GM18505 (cell line): ENCODE measurements around the gene CENPP.

Experiments used
- ATAC-seq: cut with Tn5 transposase; IDR thresholded peaks from one replicate; pipeline ENCODE4 v1.9.1; 2021; ENCODE audit not compliant: unreplicated experiment
- POLR2A ChIP-seq: IDR thresholded peaks from 4 replicates; pipeline ENCODE4 v1.6.1; 2011; ENCODE audit warnings: borderline replicate concordance; ENCODE audit not compliant: insufficient read depth, insufficient read length; ENCODE audit errors: extremely low read depth

The CENPP gene

DNA sequence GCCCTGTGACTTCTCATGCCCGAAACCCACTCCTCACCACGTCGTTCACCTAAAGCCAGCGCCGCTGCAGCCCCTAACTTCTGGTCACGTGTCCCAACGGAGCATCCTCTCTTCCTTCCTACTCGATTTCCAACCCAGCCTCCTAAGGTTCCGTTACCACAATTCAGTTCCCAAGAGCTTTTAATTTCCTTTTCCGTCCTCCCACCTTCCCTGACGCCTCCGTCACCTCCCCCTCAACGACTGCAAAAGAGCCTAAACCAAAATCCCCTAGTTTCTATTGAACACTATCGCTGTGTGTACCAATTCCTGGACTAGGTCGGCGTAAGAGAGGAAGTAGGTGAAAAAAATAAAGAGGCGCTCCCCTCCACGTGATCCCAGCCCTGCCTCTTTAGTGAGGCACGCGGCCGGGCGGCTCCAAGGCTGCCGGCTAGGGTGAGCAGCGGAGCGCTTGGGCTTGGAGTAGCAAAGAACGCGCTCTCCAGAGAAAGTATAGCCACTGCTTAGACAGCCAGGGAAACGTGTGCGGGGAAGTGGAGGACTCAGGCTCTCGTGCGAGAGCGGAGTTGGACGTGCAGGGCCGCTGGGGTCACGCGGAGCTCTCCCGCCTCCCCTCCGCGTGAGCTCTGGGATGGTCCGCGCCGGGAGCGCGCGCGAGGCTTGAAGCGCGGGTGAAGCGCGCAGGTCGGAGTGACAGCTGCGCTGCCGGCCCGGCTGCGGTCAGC, at the start of gene CENPP, which contains the start of gene NOL8:
Gene CENPP, plus strand, starts transcription at position 685 of the 722 bp plus-strand sequence.
Gene NOL8, minus strand, starts transcription at position 82 of the 722 bp plus-strand sequence. CDS start 1,189 bp downstream, outside the sequence.
- peak; percentile 90 for TF ChIP-seq POLR2A
- ATAC-seq = peak; percentile 93

DNA sequence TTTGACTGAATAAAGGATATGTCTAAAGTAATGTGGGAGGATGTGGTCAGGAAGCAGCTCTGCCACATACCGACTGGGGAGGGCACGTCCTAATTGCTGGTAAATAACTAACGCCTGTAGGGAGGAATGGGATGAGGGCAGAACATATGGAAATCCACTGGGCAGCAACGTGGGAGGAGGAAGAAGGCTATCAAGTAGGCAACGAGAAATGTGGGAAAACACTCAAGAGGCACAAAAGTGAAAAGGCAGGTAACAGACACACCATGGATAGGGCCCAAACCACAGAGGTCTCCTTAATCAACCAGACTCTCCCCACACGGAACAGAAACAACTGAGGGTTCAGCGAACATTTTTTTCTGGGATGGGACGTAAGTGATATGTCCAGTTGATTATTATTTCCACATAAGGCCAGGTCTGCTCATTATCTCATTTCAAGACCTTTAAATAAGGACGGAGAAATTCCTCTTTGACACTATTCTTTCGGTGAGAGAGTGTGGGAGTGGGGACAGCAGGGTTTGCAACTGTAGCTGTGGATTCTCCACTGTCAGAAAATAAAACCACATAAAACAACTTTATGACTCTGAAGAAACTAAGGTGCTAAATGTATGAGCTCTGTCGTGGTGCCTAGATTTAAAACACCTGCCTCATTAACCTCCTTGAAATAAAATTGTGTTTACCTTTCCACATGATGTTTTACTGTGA, 49.3 kb upstream of the CENPP start:
- no peak for ATAC-seq
- TF ChIP-seq POLR2A = no peak

DNA sequence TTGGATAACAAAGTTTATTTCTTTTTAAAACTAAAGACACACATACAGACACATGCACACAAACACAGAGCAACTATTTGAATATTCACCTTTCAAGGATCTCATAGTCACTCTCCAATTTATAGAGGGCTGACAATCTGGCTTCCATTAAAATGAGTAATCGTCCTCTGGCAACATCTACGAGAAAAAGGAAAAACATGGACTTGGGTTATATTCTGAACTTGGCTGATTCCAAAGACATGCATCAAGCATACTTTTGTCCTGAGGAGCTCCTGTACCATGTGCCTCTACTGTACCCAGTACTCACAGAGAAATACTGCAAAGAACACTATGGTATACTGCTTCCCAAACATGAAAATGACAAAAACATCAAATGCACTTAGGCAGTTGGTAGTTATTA, 47.6 kb upstream of the CENPP start:
- no peak for ATAC-seq
- TF ChIP-seq POLR2A = no peak

GRCh38 chr9:92279302-92279701, 46.5 kb upstream of the CENPP start:
- ATAC-seq = no peak
- no peak for TF ChIP-seq POLR2A

DNA sequence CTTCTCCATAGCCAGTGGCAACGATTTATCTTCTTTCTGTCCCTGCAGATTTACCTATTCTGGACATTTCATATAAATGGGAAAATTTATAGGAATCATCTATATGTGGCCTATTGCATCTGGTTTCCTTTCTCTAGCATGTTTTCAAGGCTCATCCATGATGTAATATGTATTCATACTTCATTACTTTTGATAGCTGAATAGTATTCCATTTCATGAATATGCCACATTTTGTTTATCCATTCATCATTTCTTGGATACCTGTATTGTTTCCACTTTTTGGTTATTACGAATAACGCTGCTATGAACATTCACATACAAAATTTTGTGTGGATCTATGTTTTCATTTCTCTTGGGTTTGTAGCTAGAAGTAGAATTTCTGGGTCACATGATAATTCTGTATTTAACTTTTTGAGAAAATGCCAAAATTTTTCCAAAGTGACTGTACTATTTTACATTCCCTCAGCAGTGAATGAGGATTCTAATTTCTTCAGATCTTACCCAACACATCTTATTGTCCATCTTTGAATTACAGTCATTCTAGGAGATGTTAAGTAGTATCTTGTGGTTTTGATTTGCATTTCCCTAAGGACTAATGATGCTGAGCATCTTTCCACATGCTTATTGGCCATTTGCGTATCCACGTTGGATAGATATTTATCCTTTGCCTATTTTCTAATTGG, 35.9 kb upstream of the CENPP start:
- TF ChIP-seq POLR2A = no peak
- no peak for ATAC-seq

DNA sequence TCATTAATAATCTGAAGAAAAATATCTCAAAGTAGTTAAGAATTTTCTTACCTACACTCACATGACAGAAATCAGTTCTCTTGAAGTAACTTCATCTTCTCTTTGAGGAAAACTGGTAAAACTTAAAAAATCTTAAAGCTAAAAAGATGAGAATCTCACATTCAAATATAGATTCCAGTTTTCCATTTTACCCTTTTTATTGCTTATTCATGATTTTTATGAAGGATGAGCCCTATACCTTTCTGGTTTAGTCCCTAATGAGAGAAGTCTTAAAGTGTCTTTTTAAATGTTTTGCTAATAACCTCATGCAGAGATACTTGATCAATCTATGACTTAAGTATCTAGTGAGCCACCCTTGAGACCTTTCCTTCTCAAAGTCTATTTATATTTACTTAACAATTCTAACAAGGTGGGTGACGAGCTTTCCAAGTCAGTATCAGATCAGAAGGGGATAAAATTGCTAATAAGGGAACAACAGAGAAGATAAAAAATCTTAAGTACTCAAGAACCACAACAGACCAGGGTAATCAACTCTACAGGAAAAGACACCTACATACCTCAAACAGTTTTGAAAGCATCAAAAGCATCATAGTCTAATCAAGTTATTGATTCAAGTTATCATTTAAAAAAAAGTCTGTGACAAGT, 34.8 kb upstream of the CENPP start:
- ATAC-seq = no peak

GRCh38 chr9:92291577-92291976, 34.2 kb upstream of the CENPP start:
- no peak for ATAC-seq
- TF ChIP-seq POLR2A = no peak

More for the DNA sequence above, 34.8 kb upstream of the CENPP start:
- TF ChIP-seq POLR2A = no peak

- TF ChIP-seq POLR2A = no peak
- no peak for ATAC-seq
These were observed 33.2 kb upstream of the CENPP start for GRCh38 chr9:92292338-92293074.

- TF ChIP-seq POLR2A = no peak
- ATAC-seq = no peak
These were observed 32.7 kb upstream of the CENPP start for GRCh38 chr9:92293075-92293354.

DNA sequence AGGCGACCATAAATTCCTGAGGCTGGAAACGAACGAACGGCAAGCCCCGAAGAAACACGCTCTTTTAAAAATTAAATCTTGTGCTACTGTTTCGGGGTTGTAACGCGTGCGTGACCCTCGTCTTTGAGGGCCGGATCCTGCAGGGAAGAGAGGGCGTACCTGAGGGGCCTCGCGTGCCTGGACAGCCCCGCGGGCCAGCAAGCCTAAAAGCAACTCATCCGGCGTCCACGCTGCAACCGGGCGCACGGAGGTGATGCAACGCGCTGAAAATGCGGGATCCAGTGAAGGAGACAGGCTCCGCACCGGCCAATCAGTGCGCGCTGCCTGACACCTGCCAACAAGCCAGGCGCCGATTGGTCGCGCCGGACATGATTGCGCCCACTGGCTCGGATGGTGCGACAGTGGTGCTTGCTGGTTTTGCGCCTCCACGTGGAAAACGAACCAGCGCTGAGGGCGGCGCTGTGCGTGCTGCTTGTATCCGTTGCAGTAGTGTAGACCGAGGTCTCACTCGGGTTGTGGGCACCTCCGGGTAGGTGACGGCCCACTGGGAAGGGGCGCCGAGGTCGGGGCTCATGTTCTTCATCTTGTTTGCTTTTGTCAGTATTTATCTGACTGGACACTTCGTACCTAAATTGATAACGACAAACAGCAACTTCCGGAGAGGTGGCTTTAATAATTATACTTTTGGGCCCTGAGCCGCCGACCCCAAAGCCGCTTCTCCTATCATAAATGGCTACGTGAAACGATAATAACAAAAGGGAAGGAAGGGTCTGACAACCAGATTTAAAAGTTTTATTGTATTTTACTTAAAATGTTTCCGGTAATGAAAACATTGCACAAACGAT, 32.1 kb upstream of the CENPP start, which contains the start of gene IARS1:
Gene IARS1, minus strand, starts transcription at position 246 of the 845 bp plus-strand sequence. CDS start 4,278 bp downstream, outside the sequence.
- ATAC-seq = peak; percentile 92
- TF ChIP-seq POLR2A = peak; percentile 96

DNA sequence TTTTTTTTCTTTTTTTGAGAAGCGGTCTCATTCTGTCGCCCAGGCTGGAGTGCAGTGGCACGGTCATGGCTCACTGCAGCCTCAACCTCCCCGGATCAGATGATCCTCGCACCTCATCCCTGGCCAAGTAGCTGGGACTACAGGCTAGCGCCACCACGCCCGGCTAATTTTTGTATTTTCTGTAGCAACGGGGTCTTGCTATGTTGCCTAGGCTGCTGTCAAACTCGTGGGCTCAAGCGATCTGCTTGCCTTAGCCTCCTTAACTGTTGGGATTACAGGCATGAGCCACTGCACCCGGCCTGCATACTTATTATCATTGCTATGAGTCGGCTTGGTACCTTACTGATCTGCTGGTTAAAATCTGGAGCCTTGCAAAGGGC, 31.5 kb upstream of the CENPP start:
- ATAC-seq = no peak
- TF ChIP-seq POLR2A = no peak
